ENCODE results near the gene PTPRN2. TPM values are rescaled to one million over a fixed set of nuclear protein-coding genes. Genes with fewer than 3 reads are reported as not detected.

Gene PTPRN2
- total and polyA plus RNA-seq, 2 donors: 1.7 to 1.9 TPM

GRCh38 chr7:157771689-157772088 lies 815.9 kb downstream of the PTPRN2 start:
- Histone ChIP-seq H3K27ac (ENCODE audit: low read depth in 1 of 2, low read length in 1 of 2) (no peak overlapping the region), H3K4me1 (ENCODE audit: control insufficient read depth in 2 of 2, insufficient read depth in 2 of 2, low read length in 2 of 2) (no peaks in the 10 kb centered on the region), H3K4me3 (ENCODE audit: low read length in 2 of 2) (no peak overlapping the region), H3K36me3 (ENCODE audit: control insufficient read depth in 2 of 2, insufficient read depth in 2 of 2, low read length in 1 of 2) (no peaks in the 10 kb centered on the region), H3K9me3 (ENCODE audit: control insufficient read depth in 2 of 2, insufficient read depth in 1 of 2, low read length in 1 of 2) (no peaks in the 10 kb centered on the region), H3K27me3 (ENCODE audit: control insufficient read depth in 2 of 2, insufficient read depth in 1 of 2, low read length in 1 of 2) (peaks cover 0 to 35% of the 10 kb centered on the region in 2 donors)
- 97% methylated on average over 6 of the region's 6 CpGs for WGBS
- DNase-seq (ENCODE audit: low read depth in 6 of 9, low spot score in 9 of 9): no peak

GRCh38 chr7:157770716-157771320 lies 816.8 kb downstream of the PTPRN2 start:
- H3K27ac ChIP-seq (ENCODE audit: low read depth in 1 of 2, low read length in 1 of 2): no peak overlapping the region
- no peak for DNase-seq (ENCODE audit: low read depth in 6 of 9, low spot score in 9 of 9)
- no peaks in the 10 kb centered on the region for H3K36me3 ChIP-seq (ENCODE audit: control insufficient read depth in 2 of 2, insufficient read depth in 2 of 2, low read length in 1 of 2)
- H3K4me3 ChIP-seq (ENCODE audit: low read length in 2 of 2): no peak overlapping the region
- H3K27me3 ChIP-seq (ENCODE audit: control insufficient read depth in 2 of 2, insufficient read depth in 1 of 2, low read length in 1 of 2): peaks cover 0 to 36% of the 10 kb centered on the region in 2 donors
- H3K4me1 ChIP-seq (ENCODE audit: control insufficient read depth in 2 of 2, insufficient read depth in 2 of 2, low read length in 2 of 2): no peaks in the 10 kb centered on the region
- no peaks in the 10 kb centered on the region for H3K9me3 ChIP-seq (ENCODE audit: control insufficient read depth in 2 of 2, insufficient read depth in 1 of 2, low read length in 1 of 2)
- 97% methylated on average over 13 of the region's 13 CpGs for WGBS

GRCh38 chr7:157769526-157770215 lies 818.0 kb downstream of the PTPRN2 start:
- Histone ChIP-seq H3K9me3 (ENCODE audit: control insufficient read depth in 2 of 2, insufficient read depth in 1 of 2, low read length in 1 of 2) (no peaks in the 10 kb centered on the region), H3K27ac (ENCODE audit: low read depth in 1 of 2, low read length in 1 of 2) (no peak overlapping the region), H3K4me1 (ENCODE audit: control insufficient read depth in 2 of 2, insufficient read depth in 2 of 2, low read length in 2 of 2) (no peaks in the 10 kb centered on the region), H3K4me3 (ENCODE audit: low read length in 2 of 2) (no peak overlapping the region), H3K27me3 (ENCODE audit: control insufficient read depth in 2 of 2, insufficient read depth in 1 of 2, low read length in 1 of 2) (peaks cover 0 to 30% of the 10 kb centered on the region in 2 donors), H3K36me3 (ENCODE audit: control insufficient read depth in 2 of 2, insufficient read depth in 2 of 2, low read length in 1 of 2) (no peaks in the 10 kb centered on the region)
- no peak for DNase-seq (ENCODE audit: low read depth in 6 of 9, low spot score in 9 of 9)
- 73% methylated on average over 19 of the region's 19 CpGs for WGBS

DNA sequence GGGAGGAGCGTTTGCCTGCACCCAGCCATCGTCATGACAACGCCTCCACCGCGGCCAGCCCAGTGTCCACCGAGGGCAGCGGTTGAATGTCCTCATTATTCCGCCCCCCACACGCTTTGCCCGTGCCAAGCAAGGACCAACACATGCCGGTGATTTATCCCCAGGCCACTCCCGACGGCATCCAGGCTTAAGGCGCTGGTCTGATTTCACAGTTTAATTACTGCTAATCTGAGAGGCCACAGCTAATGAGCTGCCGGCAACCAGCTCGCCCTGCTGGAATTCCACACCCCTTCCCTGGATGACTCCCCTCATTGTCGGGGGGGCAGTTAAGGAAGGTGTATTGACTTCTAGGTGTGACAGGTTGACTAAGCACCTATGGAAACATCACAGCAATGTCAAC lies 818.5 kb downstream of the PTPRN2 start:
- H3K4me3 ChIP-seq (ENCODE audit: low read length in 2 of 2): no peak overlapping the region
- DNase-seq (ENCODE audit: low read depth in 6 of 9, low spot score in 9 of 9): no peak
- H3K4me1 ChIP-seq (ENCODE audit: control insufficient read depth in 2 of 2, insufficient read depth in 2 of 2, low read length in 2 of 2): no peaks in the 10 kb centered on the region
- H3K27ac ChIP-seq (ENCODE audit: low read depth in 1 of 2, low read length in 1 of 2): no peak overlapping the region
- 75% methylated on average over 17 of the region's 17 CpGs for WGBS
- H3K9me3 ChIP-seq (ENCODE audit: control insufficient read depth in 2 of 2, insufficient read depth in 1 of 2, low read length in 1 of 2): peaks cover 0 to 2% of the 10 kb centered on the region in 2 donors
- H3K36me3 ChIP-seq (ENCODE audit: control insufficient read depth in 2 of 2, insufficient read depth in 2 of 2, low read length in 1 of 2): no peaks in the 10 kb centered on the region
- peaks cover 0 to 30% of the 10 kb centered on the region in 2 donors for H3K27me3 ChIP-seq (ENCODE audit: control insufficient read depth in 2 of 2, insufficient read depth in 1 of 2, low read length in 1 of 2)

DNA sequence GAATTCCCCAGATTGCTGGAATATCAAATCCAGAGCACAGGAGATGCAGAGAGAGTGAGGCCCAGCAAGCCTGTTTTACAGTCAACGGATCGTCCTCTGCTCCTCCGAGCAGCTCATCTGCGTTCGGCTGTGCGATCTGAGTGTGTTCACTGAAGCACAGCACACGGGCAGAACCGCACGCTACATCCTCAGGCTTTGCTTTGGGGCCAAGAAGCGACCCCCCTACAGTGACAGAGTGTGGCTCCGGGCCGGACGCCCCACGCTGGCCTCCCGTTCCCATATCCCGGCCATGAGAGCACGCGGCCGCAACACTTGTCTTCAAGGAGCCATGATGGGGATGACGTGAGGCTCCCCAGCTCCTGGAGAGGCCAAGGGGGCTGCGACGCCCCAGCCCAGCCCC lies 819.4 kb downstream of the PTPRN2 start:
- no peaks in the 10 kb centered on the region for H3K36me3 ChIP-seq (ENCODE audit: control insufficient read depth in 2 of 2, insufficient read depth in 2 of 2, low read length in 1 of 2)
- WGBS: 90% methylated on average over 22 of the region's 22 CpGs
- H3K9me3 ChIP-seq (ENCODE audit: control insufficient read depth in 2 of 2, insufficient read depth in 1 of 2, low read length in 1 of 2): peaks cover 0 to 6% of the 10 kb centered on the region in 2 donors
- no peak for DNase-seq (ENCODE audit: low read depth in 6 of 9, low spot score in 9 of 9)
- H3K4me1 ChIP-seq (ENCODE audit: control insufficient read depth in 2 of 2, insufficient read depth in 2 of 2, low read length in 2 of 2): no peaks in the 10 kb centered on the region
- H3K27ac ChIP-seq (ENCODE audit: low read depth in 1 of 2, low read length in 1 of 2): no peak overlapping the region
- no peak overlapping the region for H3K4me3 ChIP-seq (ENCODE audit: low read length in 2 of 2)
- H3K27me3 ChIP-seq (ENCODE audit: control insufficient read depth in 2 of 2, insufficient read depth in 1 of 2, low read length in 1 of 2): peaks cover 0 to 30% of the 10 kb centered on the region in 2 donors

- no peak overlapping the region for H3K4me3 ChIP-seq (ENCODE audit: low read length in 2 of 2)
- peaks cover 0 to 6% of the 10 kb centered on the region in 2 donors for H3K9me3 ChIP-seq (ENCODE audit: control insufficient read depth in 2 of 2, insufficient read depth in 1 of 2, low read length in 1 of 2)
- no peaks in the 10 kb centered on the region for H3K36me3 ChIP-seq (ENCODE audit: control insufficient read depth in 2 of 2, insufficient read depth in 2 of 2, low read length in 1 of 2)
- H3K27ac ChIP-seq (ENCODE audit: low read depth in 1 of 2, low read length in 1 of 2): no peak overlapping the region
- H3K27me3 ChIP-seq (ENCODE audit: control insufficient read depth in 2 of 2, insufficient read depth in 1 of 2, low read length in 1 of 2): peaks cover 0 to 30% of the 10 kb centered on the region in 2 donors
- DNase-seq (ENCODE audit: low read depth in 6 of 9, low spot score in 9 of 9): no peak
- WGBS: 92% methylated on average over 14 of the region's 14 CpGs
- H3K4me1 ChIP-seq (ENCODE audit: control insufficient read depth in 2 of 2, insufficient read depth in 2 of 2, low read length in 2 of 2): no peaks in the 10 kb centered on the region
These were observed 820.0 kb downstream of the PTPRN2 start for GRCh38 chr7:157767506-157768197.

GRCh38 chr7:157766098-157766497 lies 821.5 kb downstream of the PTPRN2 start:
- peaks cover 0 to 30% of the 10 kb centered on the region in 2 donors for H3K27me3 ChIP-seq (ENCODE audit: control insufficient read depth in 2 of 2, insufficient read depth in 1 of 2, low read length in 1 of 2)
- no peak overlapping the region for H3K27ac ChIP-seq (ENCODE audit: low read depth in 1 of 2, low read length in 1 of 2)
- no peaks in the 10 kb centered on the region for H3K4me1 ChIP-seq (ENCODE audit: control insufficient read depth in 2 of 2, insufficient read depth in 2 of 2, low read length in 2 of 2)
- peaks cover 0 to 6% of the 10 kb centered on the region in 2 donors for H3K9me3 ChIP-seq (ENCODE audit: control insufficient read depth in 2 of 2, insufficient read depth in 1 of 2, low read length in 1 of 2)
- DNase-seq (ENCODE audit: low read depth in 6 of 9, low spot score in 9 of 9): no peak
- H3K4me3 ChIP-seq (ENCODE audit: low read length in 2 of 2): no peak overlapping the region
- H3K36me3 ChIP-seq (ENCODE audit: control insufficient read depth in 2 of 2, insufficient read depth in 2 of 2, low read length in 1 of 2): no peaks in the 10 kb centered on the region

DNA sequence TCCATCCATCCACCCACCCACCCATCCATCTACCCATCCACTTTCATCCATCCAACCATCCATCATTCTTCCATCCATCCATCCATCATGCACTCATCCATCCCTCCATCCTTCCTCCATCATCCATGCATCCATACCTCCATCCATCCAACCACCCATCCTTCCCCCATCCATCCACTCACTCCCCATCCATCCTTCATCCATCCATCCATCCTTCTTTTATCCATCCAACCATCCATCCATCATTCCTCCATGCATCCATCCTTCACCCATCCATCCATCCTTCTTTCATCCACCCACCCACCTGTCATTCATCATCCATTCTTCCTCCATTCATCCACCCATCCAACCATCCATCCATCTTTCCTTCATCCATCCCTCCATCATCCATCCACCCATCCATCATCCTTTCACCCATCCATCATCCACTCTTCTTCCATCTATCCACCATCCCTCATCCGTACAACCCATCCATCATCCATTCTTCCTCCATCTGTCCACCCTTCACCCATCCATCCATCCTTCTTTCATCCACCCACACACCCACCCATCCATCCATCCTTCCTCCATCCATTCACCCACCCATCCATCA lies 822.6 kb downstream of the PTPRN2 start:
- Histone ChIP-seq H3K4me3 (ENCODE audit: low read length in 2 of 2) (no peak overlapping the region), H3K4me1 (ENCODE audit: control insufficient read depth in 2 of 2, insufficient read depth in 2 of 2, low read length in 2 of 2) (peaks cover 4% of the 10 kb centered on the region in 2 donors), H3K27me3 (ENCODE audit: control insufficient read depth in 2 of 2, insufficient read depth in 1 of 2, low read length in 1 of 2) (peaks cover 0 to 24% of the 10 kb centered on the region in 2 donors), H3K27ac (ENCODE audit: low read depth in 1 of 2, low read length in 1 of 2) (no peak overlapping the region), H3K9me3 (ENCODE audit: control insufficient read depth in 2 of 2, insufficient read depth in 1 of 2, low read length in 1 of 2) (peaks cover 0 to 6% of the 10 kb centered on the region in 2 donors), H3K36me3 (ENCODE audit: control insufficient read depth in 2 of 2, insufficient read depth in 2 of 2, low read length in 1 of 2) (no peaks in the 10 kb centered on the region)
- 96% methylated on average over 1 of the region's 1 CpG for WGBS
- DNase-seq (ENCODE audit: low read depth in 6 of 9, low spot score in 9 of 9): no peak

DNA sequence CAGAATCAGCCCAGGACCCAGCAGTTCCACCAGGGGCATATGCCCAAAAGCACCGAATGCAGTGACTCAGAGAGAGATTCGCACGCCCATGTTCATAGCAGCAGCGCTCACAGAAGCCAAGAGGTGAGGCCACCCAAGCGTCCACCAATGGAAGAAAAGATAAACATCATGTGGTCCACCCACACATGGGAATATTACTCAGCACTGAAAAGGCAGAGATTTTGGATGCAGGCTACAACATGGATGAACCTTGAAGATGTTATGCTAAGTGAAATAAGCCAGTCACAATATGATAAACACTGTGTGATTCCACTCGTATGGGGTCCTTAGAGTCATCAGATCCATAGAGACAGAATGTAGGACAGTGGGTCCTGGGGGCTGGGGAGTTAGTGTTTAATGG lies 823.4 kb downstream of the PTPRN2 start:
- WGBS: 95% methylated on average over 6 of the region's 6 CpGs

More for the DNA sequence above, 823.4 kb downstream of the PTPRN2 start:
- Histone ChIP-seq H3K4me1 (ENCODE audit: control insufficient read depth in 2 of 2, insufficient read depth in 2 of 2, low read length in 2 of 2) (peaks cover 8 to 9% of the 10 kb centered on the region in 2 donors), H3K4me3 (ENCODE audit: low read length in 2 of 2) (no peak overlapping the region), H3K27me3 (ENCODE audit: control insufficient read depth in 2 of 2, insufficient read depth in 1 of 2, low read length in 1 of 2) (peaks cover 0 to 16% of the 10 kb centered on the region in 2 donors), H3K27ac (ENCODE audit: low read depth in 1 of 2, low read length in 1 of 2) (no peak overlapping the region), H3K9me3 (ENCODE audit: control insufficient read depth in 2 of 2, insufficient read depth in 1 of 2, low read length in 1 of 2) (peaks cover 0 to 6% of the 10 kb centered on the region in 2 donors), H3K36me3 (ENCODE audit: control insufficient read depth in 2 of 2, insufficient read depth in 2 of 2, low read length in 1 of 2) (no peaks in the 10 kb centered on the region)
- no peak for DNase-seq (ENCODE audit: low read depth in 6 of 9, low spot score in 9 of 9)

Measured in thymus (tissue), 11 donors.